Measurements from ENCODE around the gene AGO4.
A peak's percentile ranks its signal among the peaks of the same experiment; 100 is the strongest.
"Not testable (repeated sequence)": the region's sequence is repeated elsewhere in the genome, so short reads cannot be mapped to it uniquely, and the experiment has no call there.

AGO4 gene

DNA sequence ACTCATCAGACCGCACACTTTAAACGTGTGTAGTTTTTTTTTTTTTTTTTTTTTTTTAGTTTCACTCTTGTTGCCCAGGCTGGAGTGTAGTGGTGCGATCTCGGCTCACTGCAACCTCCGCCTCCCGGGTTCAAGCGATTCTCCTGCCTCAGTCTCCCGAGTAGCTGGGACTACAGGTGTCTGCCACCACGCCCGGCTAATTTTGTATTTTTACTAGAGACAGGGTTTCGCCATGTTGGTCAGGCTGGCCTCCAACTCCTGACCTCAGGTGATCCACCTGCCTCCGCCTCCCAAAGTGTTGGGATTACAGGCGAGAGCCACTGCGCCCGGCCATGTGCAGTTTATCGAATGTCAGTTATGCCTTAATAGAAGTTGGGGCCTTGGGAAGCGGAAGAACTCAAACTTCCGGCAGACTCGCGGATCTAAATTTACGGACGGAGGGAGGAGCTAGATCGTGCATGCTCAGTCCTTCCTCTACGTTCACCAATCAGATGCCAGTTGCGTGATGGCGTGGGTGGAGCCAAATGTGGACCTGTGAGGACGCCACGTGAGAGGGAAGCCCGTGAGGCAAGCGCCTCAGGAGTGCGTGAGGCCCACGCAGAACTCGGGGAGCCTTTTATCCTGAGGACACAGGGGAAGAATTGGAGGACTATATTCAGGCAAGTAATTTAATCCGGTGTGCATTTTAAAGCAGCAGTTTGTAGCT is 61.6 kb downstream of the AGO4 start:
- DNase-seq, result not testable (repeated sequence)

DNA sequence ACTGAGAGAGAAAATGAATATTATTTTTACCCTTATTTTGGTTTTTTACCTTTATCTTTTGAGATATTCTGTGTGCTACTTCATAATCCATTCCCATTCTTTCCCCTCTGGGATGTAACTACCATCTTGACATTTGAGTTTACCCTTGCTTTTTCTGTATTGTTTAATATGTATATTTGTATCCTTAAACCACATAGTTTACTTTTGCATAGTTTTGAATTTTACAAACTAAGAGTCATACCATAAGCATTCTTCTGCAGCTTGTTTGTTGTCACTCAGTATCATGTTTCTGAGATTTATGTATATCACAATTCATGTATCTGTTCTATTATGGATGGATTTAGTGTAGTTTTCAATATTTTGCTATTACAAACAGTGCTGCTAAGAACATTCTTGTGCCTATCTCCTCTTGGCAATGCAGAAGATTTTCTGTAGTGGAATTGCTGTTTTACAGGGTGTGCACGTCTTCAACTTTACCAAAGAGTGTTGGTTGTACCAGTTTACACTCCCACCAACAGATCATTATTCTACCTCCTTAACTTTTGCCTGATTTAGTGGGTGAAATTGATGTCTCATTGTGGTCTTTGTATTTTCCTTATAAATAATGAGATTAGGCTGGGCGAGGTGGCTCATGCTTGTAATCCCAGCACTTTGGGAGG is 63.0 kb downstream of the AGO4 start:
- DNase-seq, result no peak

DNA sequence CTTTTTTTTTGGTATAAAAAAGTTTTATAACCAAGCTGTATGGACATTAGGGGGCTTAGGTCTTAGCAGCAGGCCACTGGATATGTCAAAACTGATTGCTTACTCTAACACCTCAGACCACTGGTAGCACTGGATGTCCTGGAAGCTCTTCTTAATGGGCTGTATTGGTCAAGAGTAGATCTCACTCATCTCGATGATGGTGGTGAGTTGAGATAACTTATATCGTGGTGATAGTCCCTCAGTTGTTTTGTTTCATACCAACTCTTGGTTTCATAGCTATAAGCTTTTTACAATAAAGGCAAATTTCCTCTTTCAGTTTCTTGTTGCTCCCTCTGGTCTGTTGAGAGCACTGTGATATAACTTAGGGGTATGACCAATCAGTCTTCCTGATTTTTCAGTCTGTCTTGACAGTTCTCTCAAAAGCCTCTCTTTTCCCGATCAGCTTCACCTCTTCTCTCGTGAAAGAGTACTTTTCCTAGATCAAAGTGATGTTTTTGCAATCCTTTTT is 65.5 kb downstream of the AGO4 start:
- no peak for DNase-seq

DNA sequence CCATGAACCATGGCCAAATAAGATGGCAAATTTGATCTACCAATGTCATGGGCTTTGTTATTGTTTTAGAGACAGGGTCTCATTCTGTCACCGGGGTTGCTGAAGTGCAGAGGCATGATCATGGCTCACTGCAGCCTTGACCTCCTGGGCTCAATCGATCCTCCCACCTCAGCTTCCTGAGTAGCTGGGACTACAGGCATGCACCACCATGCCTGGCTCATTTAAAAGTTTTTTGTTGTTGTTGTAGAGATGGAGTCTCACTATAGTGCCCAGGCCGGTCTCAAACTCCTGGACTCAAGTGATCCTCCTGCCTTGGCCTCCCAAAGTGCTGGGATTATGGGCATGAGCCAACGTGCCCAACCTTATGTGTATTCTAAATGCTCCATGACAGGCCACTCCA is 66.3 kb downstream of the AGO4 start:
- DNase-seq, result not testable (repeated sequence)

DNA sequence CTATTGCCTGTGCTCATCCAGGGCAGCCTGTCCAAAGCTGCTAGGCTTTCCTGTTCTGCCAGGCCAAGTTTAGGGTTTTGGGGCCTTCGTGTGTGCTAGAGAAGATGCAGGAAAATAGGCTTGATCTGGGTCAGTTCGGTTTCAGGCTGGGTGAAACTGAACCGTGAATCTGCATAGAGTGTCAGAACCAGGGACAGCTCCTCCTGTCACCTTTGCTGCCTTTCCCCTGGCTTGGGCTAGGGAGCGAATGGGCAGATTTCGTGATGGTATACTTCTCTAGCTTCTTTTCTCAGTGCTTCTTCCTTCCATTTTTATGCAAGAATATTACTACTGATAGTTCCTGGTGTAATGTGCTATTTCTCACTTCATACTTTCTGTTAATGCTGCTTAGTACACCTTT is 69.2 kb downstream of the AGO4 start:
- DNase-seq, result no peak

DNA sequence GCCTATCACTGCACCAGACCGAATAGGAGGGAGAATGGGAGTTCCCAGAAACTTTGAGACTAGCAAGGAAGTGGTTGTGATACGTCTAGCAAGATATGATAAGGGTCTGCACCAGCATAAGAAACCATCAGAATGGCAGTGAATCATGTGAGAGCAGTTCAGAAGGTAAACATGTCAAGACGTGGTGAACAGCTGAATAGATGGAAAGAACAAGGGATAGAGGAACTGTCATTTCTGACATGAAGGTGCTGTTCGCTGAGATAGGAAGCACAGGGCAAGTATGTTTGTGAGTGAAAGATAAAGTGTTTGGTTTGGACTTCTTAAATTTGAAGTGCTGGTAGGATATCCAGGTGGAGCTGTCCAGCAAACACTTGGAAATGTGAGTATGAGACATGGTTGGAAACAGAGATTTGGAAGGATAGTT is 74.0 kb downstream of the AGO4 start:
- no peak for DNase-seq

DNA sequence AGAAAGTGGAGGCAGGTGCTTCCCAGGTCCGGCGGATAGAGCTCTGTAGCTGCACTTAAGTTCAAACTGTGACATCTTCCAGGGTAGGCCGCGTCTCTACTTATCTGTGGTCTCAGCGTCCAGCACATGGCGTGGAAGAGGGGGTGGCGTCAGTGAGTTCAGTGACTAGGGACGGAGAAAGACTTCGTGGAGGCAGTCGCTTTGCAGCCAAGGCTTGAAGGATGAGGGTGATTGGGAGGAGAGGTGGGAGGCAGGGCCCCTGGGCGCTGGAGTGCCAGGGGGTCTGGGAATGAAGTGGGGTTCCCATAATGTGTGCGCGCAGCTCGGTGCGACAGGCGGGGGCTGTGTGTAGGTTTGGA is 74.7 kb downstream of the AGO4 start:
- DNase-seq, result no peak

DNA sequence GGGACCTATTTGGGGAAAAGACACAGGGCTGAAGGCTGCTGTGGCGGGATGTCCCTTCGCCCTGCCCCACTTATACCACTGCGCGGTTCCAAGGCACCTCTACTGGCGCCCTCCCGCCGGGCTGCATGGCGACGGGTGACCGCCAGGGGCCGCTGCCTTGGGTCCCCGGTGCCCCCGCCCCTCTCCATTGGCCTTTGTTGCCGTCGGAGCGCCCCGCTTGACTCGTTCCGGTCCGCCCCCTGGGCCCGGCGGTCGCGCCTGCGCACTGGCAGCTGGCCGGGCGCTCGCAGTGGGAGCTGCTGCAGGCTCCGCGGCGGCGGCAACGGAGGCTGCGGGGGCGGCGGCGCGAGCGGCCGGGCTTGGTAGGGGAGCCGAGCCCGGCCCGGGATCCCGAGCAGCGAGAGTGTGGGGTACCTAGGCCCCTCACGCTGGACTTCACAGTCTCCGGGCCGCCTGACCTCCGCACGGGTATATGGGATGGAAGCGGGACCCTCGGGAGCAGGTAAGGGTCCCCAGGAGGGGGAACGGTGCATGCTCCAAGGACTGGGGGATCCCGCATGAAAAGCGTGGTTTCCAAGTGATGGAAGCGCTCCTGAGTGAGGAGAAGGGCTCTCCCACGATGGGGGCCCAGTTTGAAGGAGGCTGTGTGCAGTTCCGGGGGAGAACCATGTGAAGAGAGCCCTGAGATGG is 75.3 kb downstream of the AGO4 start, which contains the start of gene AGO1:
Gene AGO1 (plus strand): TSS at position 265 of the 690 bp plus-strand sequence. CDS start 213 bp downstream, at position 478.
- DNase-seq, result peak; percentile 65

DNA sequence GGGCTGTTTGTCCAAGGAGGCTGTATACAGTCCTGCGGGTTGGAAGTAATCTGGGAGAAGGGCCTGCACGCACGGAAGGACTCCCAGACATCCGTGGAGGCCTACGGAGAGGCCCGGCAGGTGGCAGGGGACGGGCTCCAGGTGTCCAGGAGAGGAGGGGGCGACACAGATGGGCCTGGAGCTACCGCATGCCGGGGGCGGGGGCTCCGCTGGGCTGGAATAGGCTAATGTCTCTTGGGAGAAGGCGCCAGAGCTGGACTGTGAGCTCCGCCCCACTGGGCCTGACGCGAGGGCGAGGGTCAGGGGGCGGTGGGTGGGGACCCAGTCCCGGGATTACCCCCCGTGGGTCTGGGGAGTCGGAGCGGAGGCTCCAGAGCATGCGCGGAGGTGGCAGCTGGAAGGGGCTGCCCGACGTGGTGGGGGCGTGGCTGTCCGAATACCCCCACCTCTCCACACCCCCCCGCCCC is 75.9 kb downstream of the AGO4 start:
- peak; percentile 6 for DNase-seq

DNA sequence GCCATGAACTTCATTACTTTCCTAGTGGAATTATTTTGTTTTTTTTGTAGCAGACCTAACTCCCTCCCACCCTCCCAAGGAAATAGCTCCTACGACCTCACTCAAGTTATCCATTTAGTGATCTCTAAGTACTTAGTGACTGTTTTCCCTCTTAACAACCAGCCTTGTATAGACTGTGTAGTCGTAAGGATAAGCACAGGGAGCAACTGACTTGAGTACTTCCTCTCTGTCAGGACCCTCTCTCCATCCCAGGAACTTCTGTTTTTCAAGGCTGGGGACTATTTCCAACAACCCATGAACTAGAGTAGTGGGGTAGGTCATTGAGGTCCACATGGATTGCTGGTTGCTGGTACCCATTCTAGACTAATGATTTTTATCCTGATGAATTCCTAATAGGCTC is 77.1 kb downstream of the AGO4 start:
- no peak for DNase-seq

DNA sequence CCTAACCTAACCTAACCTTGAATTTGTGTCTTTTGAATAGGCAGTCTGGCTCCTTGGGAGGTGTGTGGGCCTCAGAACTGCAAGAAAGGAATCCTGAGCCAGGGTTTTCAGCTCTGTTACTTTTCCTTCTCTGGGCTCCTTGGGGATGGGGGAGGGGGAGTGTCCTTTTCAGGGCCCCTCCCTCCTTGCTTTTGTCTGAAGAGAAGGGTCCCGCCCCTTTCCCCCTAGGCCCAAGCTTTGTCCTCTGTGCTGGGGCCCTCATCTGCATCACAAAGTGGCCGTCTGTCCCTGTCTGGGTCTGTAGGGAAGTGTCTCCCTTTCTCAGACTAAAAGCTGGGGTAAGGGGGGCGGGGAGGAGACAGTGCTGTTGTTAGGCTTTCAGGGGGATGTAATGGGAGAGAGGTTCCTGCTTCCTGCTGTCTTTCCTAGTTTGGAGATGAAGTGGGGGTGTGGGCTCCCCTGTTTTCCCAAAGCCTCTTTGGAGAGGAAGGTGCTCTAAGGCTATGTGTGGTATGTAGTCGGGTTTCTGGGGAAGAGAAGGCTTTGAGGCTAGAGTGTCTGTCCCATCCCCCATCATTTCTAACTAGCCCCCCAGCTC is 78.2 kb downstream of the AGO4 start:
- DNase-seq, result no peak

DNA sequence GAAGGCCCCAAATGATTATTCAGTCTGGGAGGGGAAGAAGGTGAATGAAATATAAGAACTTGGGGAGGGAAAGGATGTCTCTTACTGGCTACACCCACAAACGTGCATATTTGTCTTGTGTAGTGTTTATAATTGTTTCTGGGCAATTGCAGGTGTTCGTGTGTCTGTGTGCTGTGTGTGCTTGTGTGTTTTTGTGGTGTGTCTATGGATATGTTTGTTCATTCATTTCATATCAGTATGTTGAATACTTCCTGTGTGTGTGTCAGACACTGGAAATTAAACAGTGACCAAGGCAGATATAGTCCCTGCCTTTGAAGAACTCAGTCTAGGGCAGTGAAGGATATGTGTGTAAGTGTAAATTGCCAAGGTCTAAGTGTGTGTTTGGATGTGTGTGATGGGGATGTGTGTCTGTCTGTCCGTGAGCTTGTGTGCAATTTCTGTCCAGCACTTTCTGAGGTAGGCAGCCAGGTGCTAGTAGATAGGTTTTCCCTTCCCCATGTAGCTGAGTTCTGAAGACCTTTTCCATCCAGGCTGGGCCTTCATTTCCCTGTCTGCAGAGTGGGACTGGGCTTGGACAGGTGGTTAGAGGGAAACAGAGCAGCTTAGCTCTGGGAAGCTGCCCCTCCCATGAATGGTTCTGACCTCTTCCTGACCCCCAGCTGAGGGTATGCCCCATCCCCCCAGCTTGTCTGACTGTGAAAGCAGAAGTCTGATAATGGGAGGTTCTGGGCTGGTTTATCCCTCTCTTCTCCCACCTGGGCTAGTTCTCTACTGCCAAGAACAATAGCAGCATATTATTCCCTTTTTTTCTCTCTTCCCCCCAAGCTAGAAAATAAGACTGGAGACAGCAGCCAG is 79.0 kb downstream of the AGO4 start:
- no peak for DNase-seq

DNA sequence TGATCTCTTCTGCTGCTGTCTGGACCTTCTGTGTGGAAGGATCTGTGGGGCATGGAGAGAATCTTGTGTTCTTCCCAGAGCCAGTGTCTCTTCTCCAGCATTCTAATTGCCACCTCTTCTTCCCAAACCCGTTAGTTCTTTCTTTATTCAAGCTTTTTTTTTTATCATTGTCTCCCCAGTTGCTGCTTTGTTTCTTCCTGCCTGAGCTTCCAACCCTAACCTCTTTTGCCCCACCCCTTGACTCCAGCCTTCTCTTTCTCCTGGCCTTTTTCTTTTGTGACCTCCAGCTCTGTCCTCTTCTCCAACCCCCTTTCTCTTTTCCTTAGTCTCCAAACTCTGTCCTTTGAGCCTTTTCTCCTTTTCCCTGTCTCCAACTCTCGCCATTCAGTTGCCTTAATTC is 79.7 kb downstream of the AGO4 start:
- no peak for DNase-seq

DNA sequence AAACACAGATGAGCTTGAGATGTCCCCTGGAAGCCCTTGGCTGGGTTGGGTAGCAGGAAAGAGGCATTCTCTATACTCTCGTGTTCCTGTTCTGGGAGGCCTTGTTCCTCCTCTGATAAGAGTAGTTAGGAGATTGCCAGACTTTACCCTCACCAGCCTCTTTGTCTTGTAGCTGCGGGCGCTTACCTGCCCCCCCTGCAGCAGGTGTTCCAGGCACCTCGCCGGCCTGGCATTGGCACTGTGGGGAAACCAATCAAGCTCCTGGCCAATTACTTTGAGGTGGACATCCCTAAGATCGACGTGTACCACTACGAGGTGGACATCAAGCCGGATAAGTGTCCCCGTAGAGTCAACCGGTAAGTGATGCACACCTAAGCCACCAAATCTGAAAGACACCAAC is 80.4 kb downstream of the AGO4 start:
- DNase-seq, result no peak

DNA sequence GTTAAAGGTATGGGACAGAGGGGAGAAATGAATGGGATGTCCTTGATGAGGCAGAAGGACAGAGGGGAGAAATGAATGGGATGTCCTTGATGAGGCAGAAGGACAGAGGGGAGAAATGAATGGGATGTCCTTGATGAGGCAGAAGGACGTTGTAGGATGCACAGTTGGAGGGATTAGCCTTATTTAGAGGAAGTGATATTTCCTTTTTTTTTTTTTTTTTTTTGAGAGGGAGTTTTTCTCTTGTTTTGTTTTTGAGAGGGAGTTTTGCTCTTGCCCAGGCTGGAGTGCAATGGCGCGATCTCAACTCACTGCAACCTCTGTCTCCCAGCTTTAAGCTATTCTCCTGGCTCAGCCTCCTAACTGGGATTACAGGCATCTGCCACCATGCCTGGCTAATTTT is 81.2 kb downstream of the AGO4 start:
- not testable (repeated sequence) for DNase-seq

DNA sequence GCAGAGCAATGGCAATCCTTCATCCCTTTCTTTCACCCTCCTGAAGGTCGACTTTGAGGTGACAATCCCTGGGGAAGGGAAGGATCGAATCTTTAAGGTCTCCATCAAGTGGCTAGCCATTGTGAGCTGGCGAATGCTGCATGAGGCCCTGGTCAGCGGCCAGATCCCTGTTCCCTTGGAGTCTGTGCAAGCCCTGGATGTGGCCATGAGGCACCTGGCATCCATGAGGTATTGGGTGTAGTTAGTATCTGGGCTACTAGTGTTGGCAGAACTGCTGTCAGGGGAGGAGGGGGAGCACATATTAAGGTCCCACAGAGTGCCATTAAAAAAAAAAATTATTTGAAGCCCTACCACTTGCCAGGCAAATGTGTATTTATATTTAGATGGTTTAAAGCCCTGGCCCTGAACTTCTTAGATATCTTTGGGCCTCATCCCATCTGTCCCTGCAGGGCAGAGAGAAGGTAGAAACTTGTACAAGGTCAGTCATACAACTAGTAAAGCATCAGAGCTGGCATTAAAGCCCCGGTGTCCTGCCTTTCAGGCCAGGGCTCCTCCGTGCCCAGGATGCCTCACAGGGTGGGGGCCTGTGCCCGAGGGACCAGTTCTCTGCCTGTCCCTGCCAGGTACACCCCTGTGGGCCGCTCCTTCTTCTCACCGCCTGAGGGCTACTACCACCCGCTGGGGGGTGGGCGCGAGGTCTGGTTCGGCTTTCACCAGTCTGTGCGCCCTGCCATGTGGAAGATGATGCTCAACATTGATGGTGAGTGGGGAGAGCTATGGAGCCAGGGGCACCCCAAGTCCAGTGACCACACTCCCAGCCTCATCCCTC is 85.4 kb downstream of the AGO4 start:
- DNase-seq, result no peak

DNA sequence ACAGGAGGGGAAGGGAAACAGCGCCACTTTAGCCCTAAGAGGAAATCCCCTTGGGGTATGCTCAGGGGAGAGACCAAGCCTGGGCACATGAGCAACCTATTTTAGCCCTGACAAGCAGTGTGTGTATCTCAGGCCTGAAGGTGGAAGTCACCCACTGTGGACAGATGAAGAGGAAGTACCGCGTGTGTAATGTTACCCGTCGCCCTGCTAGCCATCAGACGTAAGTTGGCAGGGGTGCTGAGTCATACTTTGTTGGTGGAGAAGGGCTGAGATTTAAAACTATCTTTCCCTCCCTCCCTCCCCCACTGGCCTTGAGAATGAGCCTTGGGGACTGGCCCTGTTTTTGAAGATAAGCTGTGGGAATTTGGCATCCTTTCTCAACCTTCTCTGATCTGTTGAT is 86.4 kb downstream of the AGO4 start:
- DNase-seq, result no peak

DNA sequence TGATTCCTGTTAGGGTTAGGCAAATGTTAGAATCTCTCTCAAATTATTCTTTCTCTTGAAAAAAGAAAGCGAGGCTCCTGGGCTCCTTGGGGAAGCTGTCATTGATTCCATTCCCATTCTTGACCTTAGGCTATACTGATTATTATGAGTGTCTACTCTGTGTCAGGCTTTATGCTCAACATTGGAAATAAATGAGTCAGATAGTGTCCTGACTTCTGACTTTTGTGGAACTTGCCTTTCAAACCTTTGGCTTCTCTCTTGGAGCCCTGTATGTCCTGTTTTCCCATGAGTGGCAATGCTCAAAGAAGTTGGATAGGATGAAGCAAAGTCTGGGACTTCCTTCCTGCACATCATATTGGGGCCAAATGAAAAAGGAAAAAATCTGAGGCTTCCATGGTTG is 86.8 kb downstream of the AGO4 start:
- no peak for DNase-seq

DNA sequence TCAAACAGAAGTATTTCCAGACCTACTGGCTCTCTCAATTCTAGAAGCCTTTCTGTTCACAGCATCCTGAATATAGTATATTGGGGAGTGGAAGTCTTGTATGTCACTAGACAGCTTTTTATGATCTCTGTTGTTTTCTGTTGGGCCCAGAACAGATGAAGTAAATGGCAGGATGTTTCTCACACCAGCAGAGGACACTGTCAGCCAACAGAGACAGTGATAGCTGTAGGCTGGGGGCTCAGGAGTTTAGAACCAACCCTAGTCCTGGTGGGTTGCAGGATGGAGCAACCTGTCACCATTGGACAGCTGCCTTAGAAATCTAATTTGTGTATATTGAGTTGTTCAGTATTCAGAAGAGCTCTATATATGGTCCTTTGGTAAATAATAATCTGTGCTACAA is 92.1 kb downstream of the AGO4 start:
- DNase-seq, result no peak

DNA sequence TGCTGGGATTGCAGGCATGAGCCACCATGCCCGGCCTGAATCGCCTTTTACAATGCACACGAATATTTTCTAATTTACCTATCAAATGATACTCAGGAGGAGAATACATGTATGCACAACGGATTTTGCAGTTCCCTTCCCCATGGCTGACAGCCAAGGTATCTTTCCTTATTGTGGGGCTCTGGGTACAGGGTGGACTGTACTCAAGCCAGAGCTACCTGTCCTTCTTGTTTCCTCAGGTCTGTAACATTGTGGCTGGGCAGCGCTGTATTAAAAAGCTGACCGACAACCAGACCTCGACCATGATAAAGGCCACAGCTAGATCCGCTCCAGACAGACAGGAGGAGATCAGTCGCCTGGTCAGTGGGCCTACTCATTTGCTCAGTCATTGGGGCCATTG is 93.4 kb downstream of the AGO4 start:
- no peak for DNase-seq

DNA sequence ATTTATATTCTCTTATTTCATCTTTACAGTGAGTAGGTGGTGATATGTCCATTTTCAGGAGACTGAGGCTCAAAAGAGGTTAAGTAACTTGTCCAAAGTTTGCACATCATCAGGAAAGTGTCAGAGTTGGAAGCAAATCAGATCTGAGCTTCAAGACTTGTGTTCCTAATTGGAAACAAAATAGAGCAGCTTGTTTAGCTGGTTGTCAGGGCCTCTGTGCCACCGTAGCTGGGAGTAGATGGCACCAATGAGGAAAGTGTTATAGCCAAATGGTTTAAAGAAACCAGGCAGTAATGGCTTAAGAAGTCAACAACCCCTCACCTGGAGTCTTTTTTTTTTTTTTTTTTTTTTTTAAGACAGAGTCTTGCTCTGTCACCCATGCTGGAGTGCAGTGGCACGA is 94.9 kb downstream of the AGO4 start:
- DNase-seq, result no peak
